K562 (cell line): ENCODE data around the gene LCLAT1. TPM values are rescaled to one million over a fixed set of nuclear protein-coding genes. Genes with fewer than 3 reads are reported as not detected.

Experiments used
- ATF3 ChIP-seq, 2 experiments: fragments of 450-650 bp in 1 of 2; sonication (generic) in 1 of 2; formaldehyde crosslinking in 1 of 2; IDR thresholded peaks in 1 of 2; conservative IDR thresholded peaks in 1 of 2; 2 replicates each; pipeline versions ENCODE4 v1.6.1 to v1.8.1; 2016 to 2023; ENCODE audit warnings: mild to moderate bottlenecking in 2 of 2, moderate library complexity in 2 of 2, inconsistent platforms in 1 of 2, missing genetic modification reagents in 1 of 2
- BRF1 ChIP-seq: IDR thresholded peaks from 3 replicates; pipeline ENCODE4 v1.6.1; 2011; ENCODE audit warnings: borderline replicate concordance, mild to moderate bottlenecking; ENCODE audit not compliant: insufficient read length; ENCODE audit errors: extremely low read depth
- CREB3 ChIP-seq: fragments of 450-650 bp; conservative IDR thresholded peaks from 2 replicates; pipeline ENCODE4 v1.6.1; 2016; ENCODE audit warnings: missing genetic modification characterization, low read depth, mild to moderate bottlenecking, missing compliant biosample characterization, moderate library complexity
- DDX20 ChIP-seq: fragments of 450-650 bp; IDR thresholded peaks from 2 replicates; pipeline ENCODE4 v1.6.1; 2016; ENCODE audit warnings: missing genetic modification characterization, low read depth, mild to moderate bottlenecking, missing compliant biosample characterization, moderate library complexity
- ELF4 ChIP-seq: fragments of 450-650 bp; formaldehyde crosslinking; IDR thresholded peaks from 2 replicates; pipeline ENCODE4 v1.4.0; 2022; ENCODE audit warnings: missing genetic modification characterization
- ERF ChIP-seq: fragments of 450-650 bp; formaldehyde crosslinking; IDR thresholded peaks from 2 replicates; pipeline ENCODE4 v1.4.0; 2020; ENCODE audit warnings: mild to moderate bottlenecking, mixed read lengths
- ETV6 ChIP-seq, 3 experiments: fragments of 150-350 bp in 1 of 3; sonication (generic) in 1 of 3; formaldehyde crosslinking in 1 of 3; IDR thresholded peaks; 2 replicates each; pipeline versions ENCODE4 v1.6.1 to v1.8.0; 2014 to 2022; ENCODE audit warnings: borderline replicate concordance in 2 of 3, low read depth in 2 of 3, antibody characterized with exemption in 1 of 3, low read length in 1 of 3, mild to moderate bottlenecking in 1 of 3, missing genetic modification reagents in 1 of 3
- FOSL1 ChIP-seq: fragments of 200-800 bp; sonication (Bioruptor generic); conservative IDR thresholded peaks from 2 replicates; pipeline ENCODE4 v1.6.1; 2016; ENCODE audit warnings: missing genetic modification characterization, missing compliant biosample characterization
- FOXA3 ChIP-seq, 2 experiments: fragments of 450-650 bp in 1 of 2; sonication (generic) in 1 of 2; formaldehyde crosslinking; IDR thresholded peaks in 1 of 2; conservative IDR thresholded peaks in 1 of 2; 2 replicates each; pipeline versions ENCODE4 v1.4.0 to v1.8.0; 2020 to 2022; ENCODE audit warnings: mild to moderate bottlenecking in 2 of 2, missing genetic modification reagents in 1 of 2
- GABPB2 ChIP-seq: fragments of 250-450 bp; sonication (Bioruptor Pico); conservative IDR thresholded peaks from 2 replicates; pipeline ENCODE4 v1.5.1; 2021; ENCODE audit warnings: mild to moderate bottlenecking
- HOMEZ ChIP-seq: fragments of 250-450 bp; sonication (Bioruptor Pico); IDR thresholded peaks from 2 replicates; pipeline ENCODE4 v1.4.0; 2020; ENCODE audit warnings: mild to moderate bottlenecking, moderate library complexity
- IRF2 ChIP-seq: sonication (generic); formaldehyde crosslinking; IDR thresholded peaks from 2 replicates; pipeline ENCODE4 v1.8.1; 2022; ENCODE audit warnings: mild to moderate bottlenecking, missing genetic modification reagents
- MYNN ChIP-seq, 2 experiments: sonication (generic); formaldehyde crosslinking in 1 of 2; IDR thresholded peaks; 2 replicates each; pipeline versions ENCODE4 v1.5.0 to v1.6.1; 2016 to 2020; ENCODE audit warnings: antibody characterized with exemption in 1 of 2, missing genetic modification reagents in 1 of 2
- PREB ChIP-seq: sonication (generic); formaldehyde crosslinking; IDR thresholded peaks from 2 replicates; pipeline ENCODE4 v1.8.1; 2023; ENCODE audit warnings: mild to moderate bottlenecking, missing genetic modification reagents
- YY1 ChIP-seq, 3 experiments: IDR thresholded peaks; 2 replicates each; pipeline ENCODE4 v1.6.1; 2011; ENCODE audit warnings: low read length in 2 of 3, mild to moderate bottlenecking in 2 of 3, moderate library complexity in 2 of 3, borderline replicate concordance in 1 of 3, control low read depth in 1 of 3, low read depth in 1 of 3; ENCODE audit not compliant: insufficient read depth in 3 of 3, insufficient replicate concordance in 2 of 3, control insufficient read depth in 1 of 3, insufficient read length in 1 of 3; ENCODE audit errors: extremely low read depth in 1 of 3
- ZKSCAN1 ChIP-seq: fragments of 150-350 bp; IDR thresholded peaks from 2 replicates; pipeline ENCODE4 v1.6.1; 2016; ENCODE audit warnings: low read depth, low read length
- ZNF217 ChIP-seq: sonication (generic); formaldehyde crosslinking; IDR thresholded peaks from 2 replicates; pipeline ENCODE4 v1.8.0; 2022; ENCODE audit warnings: mild to moderate bottlenecking, missing genetic modification reagents
- ZNF263 ChIP-seq: sonication (generic); formaldehyde crosslinking; IDR thresholded peaks from 2 replicates; pipeline ENCODE4 v1.8.0; 2022; ENCODE audit warnings: mild to moderate bottlenecking, missing genetic modification reagents, borderline replicate concordance
- ZNF57 ChIP-seq: fragments of 450-650 bp; formaldehyde crosslinking; IDR thresholded peaks from 2 replicates; pipeline ENCODE4 v1.4.0; 2020; ENCODE audit warnings: mild to moderate bottlenecking, moderate library complexity
- polyA plus RNA-seq, 8 experiments: library from polyadenylated mRNA; depleted of rRNA in 4 of 8; stranded (reverse) in 5 of 8; unstranded in 3 of 8; fragments of >200 nt; fragmentation: Nextera tagmentation in 2 of 8; fragmentation: Illumina TruSeq in 1 of 8; extraction: Ambion mirVana in 2 of 8; extraction: Trizol in 1 of 8; gene quantifications; 2 replicates each; pipeline versions ENCODE4 v1.2.1 to v1.2.3, GENCODE V29; 2011 to 2014; ENCODE audit warnings: inconsistent platforms in 1 of 8, missing spikeins in 1 of 8
- total RNA-seq, 7 experiments: library from RNA; depleted of rRNA in 6 of 7; stranded (reverse); fragments of >200 nt in 6 of 7; fragmentation: Illumina TruSeq in 2 of 7; extraction: Trizol in 2 of 7; gene quantifications; 2 replicates each; pipeline versions ENCODE4 v1.2.1 to v1.2.3, GENCODE V29; 2011 to 2021; ENCODE audit warnings: low replicate concordance in 1 of 7

The LCLAT1 gene
- total and polyA plus RNA-seq, 9 of the 15 experiments (the other 6 are each of a cell fraction or from before 2014, with no cell fraction given): 8.9 to 63.3 (median 25.4) TPM

- no peak for TF ChIP-seq HOMEZ (CRISPR knock-in tag)
- TF ChIP-seq ERF: peak; percentile 95
- TF ChIP-seq ZNF217 (CRISPR knock-in tag): no peak
- TF ChIP-seq ELF4: peak; percentile 93
- TF ChIP-seq ZNF57 (CRISPR knock-in tag): 0 out of 2 replicates have a peak, but pooled peaks have one; percentile 43
- TF ChIP-seq MYNN (IDR thresholded peaks at IDR 0.05): no peak
- TF ChIP-seq MYNN (CRISPR knock-in tag; IDR thresholded peaks at IDR 0.05): no peak
- peak in 1 of 3 experiments; percentile 74 for TF ChIP-seq YY1 (IDR thresholded peaks at IDR 0.05; ENCODE audit: borderline replicate concordance in 1 of 3, control insufficient read depth in 1 of 3, extremely low read depth in 1 of 3, insufficient read depth in 3 of 3, insufficient read length in 1 of 3, insufficient replicate concordance in 2 of 3, low read depth in 1 of 3, low read length in 2 of 3)
- TF ChIP-seq ETV6 (IDR thresholded peaks at IDR 0.05; ENCODE audit: borderline replicate concordance in 1 of 2, low read depth in 2 of 2, low read length in 1 of 2): no peak
- TF ChIP-seq ETV6 (CRISPR knock-in tag; IDR thresholded peaks at IDR 0.05; ENCODE audit: borderline replicate concordance): no peak
- TF ChIP-seq FOSL1: no peak; the same call in 1 of the 2 replicates
- peak; percentile 90 for TF ChIP-seq ZKSCAN1
- 0 out of 4 replicates have a peak, but pooled peaks of 1 of the 2 experiments have one; percentile 25 for TF ChIP-seq FOXA3 (CRISPR knock-in tag; conservative IDR thresholded peaks at IDR 0.05 in 1 of 2, IDR thresholded peaks at IDR 0.05 in 1 of 2)
- TF ChIP-seq IRF2: no peak
- no peak for TF ChIP-seq ZNF263 (CRISPR knock-in tag)
- no peak for TF ChIP-seq CREB3 (tag)
- no peak for TF ChIP-seq BRF1
- peak; percentile 98 for TF ChIP-seq GABPB2 (CRISPR knock-in tag)
- TF ChIP-seq DDX20 (tag): no peak
- TF ChIP-seq PREB: no peak
- no peak for TF ChIP-seq ATF3 (IDR thresholded peaks at IDR 0.05)
- peak; percentile 86; the same call in 1 of the 2 replicates for TF ChIP-seq ATF3 (CRISPR knock-in tag; conservative IDR thresholded peaks at IDR 0.05)
These were observed 214.4 kb downstream of the LCLAT1 start (continued) for GRCh38 chr2:30661173-30662107.
